GM18526 (cell line): Measurements from ENCODE around the gene CTDP1.

Experiments
- POLR2A ChIP-seq: IDR thresholded peaks from 3 replicates; pipeline ENCODE4 v1.6.1; 2011; ENCODE audit not compliant: insufficient read length; ENCODE audit errors: extremely low read depth

Gene CTDP1

DNA sequence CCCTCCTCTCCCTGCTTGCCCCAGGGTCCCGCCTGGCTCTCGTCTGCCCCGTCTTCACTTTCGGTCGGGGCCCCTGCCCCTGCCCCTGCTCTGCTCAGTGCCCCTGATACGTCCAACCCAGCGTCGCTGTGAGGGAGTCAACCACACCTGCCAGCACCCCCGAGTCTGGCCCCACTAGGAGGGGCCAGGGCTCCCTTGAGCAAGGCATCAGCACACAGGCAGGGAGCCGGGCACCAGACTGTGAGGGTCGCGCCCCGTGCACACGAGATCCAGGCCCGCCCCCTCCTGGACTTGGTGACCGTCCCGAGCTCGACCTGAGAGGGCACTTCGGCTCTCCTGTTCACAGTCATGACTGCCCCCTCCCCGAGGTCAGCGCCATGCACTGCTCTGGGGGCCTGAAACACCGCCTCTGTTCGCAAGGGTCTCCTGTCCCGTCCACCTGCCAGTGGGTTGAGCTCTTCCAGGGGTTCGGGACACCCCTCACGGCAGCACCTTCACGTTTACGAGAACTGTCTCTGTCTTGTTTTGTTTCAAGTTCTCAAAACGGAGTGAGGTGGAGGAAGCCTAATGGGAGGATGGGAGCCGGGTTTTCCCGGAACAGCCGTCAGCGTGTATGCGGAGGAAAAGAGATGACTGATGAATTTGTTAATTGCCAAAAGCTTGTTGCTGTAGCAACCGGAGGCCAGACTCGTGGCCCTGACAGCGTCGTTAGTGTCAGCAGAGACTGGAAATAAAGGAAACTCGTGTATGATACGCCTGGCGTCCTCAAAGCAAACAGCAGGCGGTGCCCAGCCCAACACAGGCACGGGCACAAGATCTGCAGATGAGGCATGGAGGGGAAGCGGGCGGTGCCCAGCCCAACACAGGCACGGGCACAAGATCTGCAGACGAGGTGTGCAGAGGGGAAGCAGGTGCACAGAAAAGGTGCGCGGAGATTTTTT is 69.9 kb downstream of the CTDP1 start:
- no peak for TF ChIP-seq POLR2A

DNA sequence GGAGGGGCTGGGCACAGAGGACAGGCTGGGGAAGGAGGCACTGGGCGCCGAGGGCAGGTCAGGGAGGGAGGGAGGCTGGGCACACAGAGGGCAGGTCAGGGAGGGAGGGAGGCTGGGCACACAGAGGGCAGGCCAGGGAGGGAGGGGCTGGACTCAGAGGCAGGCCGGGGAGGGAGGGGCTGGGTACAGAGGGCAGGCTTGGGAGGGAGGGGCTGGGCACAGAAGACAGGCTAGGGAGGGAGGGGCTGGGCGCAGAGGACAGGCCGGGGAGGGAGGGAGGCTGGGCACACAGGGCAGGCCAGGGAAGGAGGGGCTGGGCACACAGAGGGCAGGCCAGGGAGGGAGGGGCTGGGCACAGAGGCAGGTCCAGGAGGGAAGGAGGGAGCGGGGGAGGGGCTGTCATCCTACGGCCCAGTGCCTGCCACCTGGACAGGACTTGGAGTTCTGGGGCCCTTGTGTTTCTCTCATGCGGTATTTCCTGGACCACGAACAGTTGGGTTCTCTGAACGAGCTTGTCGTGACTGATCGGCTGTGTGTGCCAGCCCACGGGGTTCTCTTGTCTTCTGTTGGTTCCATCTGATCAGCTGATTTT is 71.5 kb downstream of the CTDP1 start:
- TF ChIP-seq POLR2A = no peak

DNA sequence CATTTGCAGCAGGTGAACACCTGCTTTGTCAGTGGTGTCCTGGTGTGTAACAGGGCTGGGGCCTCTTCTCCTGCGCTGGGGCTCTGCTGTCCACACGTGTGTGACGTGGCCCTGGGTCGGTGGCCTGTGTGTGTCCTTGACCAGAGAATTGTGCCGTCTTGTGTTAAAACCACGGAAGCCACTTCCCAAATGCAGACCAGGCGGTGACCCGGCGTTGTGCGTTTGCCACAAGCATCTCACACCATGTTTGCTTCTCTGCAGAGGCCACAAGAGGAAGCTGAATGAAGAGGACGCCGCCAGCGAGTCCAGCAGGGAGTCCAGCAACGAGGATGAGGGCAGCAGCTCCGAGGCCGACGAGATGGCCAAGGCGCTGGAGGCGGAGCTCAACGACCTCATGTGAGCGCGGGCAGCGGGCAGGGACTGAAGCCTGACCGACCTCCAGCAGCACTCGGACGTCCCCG is 73.8 kb downstream of the CTDP1 start:
- no peak for TF ChIP-seq POLR2A

DNA sequence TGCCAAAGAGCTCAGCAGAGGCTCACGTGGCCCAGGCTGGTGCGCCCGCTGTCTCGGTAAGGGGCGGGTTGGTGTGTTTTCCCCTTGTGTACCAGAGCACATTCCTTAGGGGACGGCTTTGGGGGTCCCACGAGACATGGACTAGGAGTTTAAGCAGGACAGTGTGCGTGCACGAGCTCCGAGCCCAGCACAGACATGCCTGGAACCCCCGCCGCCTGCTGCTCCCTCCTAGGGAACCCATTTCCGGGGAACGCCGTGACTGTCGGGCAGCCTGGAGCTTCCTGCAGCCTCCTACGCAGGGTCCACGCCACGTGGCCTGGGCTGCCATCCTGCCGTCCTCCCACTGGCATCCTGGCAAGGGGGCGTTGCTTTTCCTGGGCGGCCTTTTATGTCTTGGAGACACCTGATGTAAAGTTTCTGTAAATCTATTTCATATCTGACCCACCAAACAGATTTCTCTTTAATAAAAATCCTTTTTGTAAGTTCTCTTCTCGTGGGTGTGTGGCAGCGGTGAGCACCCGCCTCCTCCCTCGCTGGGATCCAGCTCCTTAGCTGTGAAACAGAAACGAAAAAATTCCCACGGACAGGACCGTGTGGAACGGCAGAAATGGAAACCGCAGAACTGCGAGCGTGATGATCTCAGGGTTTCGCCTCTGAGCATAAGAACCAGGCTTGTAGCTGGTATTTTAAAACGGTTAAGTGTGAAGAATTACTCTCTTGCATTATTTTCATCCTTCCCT is 74.6 kb downstream of the CTDP1 start:
- no peak for TF ChIP-seq POLR2A

DNA sequence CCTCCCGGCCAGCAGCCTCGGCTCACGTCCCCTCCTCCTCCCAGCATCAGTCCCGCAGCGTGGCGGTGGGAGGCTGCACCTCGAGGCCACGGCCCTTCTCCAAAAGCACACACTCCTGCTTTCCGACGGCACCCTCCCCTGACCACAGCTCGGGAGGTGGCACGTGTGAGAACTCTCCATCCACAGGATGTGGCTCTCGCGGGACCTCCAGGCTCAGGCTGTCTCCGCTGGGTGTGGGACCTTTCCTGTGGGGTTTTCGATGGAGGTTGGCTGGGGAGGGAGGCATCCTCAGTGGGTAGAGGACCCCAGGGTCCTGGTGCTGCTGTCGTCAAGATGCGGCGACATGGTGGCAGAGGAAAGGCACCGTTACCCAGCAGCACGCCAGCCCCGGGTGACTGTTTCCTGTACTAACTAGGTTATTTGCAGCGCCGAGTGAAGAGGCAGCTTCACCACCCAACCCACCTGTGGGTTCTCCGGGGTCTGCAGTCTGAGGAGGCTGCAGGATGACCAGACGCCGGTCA is 75.3 kb downstream of the CTDP1 start:
- no peak for TF ChIP-seq POLR2A

DNA sequence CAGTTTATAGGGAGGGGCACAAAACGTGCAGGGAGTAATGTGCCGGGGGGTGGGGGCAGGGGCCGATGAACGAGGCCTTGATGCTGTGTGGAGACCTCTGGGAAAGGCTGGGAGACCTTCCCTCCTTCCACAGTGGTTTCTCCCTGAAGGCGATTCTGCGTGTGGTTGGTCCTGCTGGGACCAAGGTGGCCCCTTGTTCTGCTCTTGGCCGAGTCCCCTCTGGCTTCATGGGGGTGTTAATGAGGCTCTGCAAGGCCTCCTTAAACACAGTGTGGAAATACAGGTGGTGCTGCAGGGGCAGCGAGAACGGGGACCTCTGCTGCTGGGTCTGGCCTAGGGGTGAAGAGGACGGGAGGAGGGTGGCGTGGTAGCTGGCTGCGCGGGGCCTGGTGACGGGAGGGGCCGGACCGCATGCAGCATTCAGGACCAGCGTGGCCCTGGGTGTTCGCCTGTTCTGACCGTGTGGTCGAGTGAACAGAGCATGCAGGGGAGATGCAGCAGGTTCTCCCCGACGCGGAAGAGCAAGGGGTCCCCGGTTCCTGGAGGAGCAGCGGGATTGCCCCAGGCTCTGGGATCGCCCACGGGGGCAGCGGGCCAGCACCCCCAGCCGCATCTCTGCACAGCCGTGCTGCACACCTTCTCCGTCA is 76.0 kb downstream of the CTDP1 start:
- no peak for TF ChIP-seq POLR2A

DNA sequence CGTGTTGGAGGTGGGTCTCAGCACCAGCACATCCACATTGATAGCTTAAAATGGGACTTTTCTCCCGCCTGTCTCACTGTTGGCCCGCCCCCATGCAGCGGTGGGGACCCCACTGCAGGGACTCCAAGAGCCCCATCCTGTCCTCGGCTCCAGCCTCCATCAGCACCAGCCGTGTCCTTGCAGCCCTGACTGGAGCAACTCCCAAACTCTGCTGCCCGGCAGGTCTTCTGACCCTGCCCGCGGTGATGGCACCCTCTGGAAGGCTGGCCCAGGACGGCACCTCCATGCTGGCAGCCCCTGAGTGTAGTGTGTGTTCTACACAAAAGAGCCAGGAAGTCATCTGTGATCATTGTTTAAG is 76.5 kb downstream of the CTDP1 start:
- TF ChIP-seq POLR2A = no peak

DNA sequence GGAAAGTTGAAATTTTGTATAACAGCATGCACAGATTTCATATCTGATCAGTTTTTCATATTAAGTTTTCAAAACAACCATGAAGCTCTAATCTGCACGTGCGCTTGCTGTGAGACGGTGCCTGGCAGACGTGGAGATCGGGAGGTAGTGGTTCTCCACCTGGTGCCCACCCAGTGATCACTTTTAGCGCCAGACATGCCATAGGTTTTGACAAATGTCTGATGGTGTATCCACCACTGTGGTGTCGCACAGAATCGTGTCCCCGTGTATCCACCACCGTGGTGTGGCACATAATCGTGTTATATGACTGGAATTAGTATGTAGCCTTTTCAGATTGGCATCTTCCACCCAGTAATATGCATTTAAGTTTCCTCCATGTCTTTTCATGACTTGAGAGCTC is 77.2 kb downstream of the CTDP1 start:
- no peak for TF ChIP-seq POLR2A

DNA sequence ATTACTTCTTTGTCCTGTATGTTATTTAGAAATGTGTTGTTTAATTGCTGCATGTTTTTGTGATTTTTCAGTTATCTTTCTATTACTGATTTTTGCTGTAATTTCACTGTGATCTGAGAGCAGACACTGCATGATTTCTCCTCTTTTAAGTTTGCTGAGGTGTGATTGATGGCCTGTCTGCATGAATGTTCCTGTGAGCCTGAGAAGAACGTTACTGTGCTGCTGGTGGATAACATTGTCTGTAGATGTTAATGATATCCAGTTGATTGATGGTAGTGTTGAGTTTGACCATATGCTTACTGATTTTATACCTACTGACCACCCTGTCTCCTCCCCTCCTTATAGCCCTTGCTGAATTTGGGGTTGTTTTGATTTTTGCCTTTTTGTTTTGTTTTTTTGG is 80.7 kb downstream of the CTDP1 start:
- TF ChIP-seq POLR2A = no peak

DNA sequence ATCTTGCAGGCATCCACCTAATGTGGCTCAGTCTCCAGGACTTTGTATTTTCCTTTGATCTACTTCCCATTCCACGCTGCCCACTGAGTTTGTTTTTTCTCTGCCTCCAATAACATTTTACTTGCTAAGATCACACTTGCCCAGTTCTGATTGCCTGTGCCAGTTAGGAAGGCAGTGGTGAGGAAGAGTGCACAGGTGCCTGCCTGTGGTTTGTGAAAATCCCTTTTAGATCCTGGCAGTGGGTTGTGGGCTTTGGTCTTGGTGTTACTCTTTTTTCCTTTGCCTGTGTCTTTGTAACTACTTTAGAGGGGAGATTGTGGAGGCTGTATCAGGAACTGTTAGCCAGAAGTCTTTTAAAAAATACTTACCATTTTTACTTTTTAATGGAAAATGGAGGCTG is 81.3 kb downstream of the CTDP1 start:
- TF ChIP-seq POLR2A = no peak

DNA sequence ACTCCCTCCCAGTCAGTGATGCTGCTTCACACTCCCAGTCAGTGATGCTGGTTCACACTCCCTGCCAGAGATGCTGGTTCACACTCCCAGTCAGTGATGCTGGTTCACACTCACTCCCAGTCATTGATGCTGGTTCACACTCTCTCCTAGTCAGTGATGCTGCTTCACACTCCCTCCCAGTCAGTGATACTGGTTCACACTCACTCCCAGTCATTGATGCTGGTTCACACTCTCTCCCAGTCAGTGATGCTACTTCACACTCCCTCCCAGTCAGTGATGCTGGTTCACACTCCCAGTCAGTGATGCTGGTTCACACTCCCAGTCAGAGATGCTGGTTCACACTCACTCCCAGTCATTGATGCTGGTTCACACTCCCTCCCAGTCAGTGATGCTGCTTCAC is 83.8 kb downstream of the CTDP1 start:
- no peak for TF ChIP-seq POLR2A

DNA sequence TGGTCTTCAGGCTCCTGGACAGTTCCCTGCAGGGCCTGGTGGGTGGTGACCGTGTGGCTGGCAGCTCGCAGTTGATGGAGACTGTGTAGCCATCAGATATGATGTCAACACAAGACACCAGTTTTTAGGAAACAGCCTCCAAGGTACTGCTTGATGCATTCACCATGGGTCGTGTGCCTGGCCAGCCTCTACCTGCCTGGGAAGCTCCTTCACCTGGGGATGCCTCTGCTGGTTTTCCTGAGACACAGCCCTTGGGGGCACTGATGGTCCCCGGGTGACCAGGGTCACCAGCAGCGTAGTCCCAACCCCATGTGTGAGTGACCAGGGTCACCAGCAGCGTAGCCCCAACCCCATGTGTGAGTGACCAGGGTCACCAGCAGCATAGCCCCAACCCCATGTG is 84.5 kb downstream of the CTDP1 start:
- TF ChIP-seq POLR2A = no peak

DNA sequence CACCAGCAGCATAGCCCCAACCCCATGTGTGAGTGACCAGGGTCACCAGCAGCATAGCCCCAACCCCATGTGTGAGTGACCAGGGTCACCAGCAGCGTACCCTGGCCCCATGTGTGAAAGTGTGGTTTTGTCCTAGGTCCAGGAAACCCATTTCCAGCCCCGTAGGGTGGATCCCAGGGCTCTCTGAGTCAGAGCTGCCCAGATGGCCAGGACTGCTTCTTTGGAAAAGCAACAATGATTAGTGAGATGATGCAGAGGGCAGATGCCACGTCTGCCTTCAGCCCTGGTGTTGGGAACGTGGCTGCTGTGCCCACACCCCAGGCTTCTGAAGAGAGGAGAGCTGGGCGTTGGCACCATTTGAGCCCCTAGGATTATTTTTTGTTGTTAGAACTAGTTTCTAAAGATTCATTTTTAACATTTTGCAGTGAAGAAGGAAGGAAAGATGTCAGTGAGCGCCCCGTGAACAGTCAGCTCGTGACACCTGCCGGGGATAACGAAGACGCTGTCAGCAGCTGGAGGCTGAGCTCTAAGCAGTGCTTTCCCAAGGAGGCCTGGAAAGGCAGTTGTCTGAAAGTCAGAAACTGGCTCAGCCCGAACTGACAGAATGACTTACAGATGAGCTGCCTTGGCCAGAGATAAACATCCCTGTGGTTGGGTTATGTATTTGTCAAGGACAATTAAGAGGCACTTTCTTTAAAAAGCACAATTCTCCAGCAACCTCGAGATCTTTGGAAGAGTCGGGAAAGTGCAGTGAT is 86.1 kb downstream of the CTDP1 start:
- TF ChIP-seq POLR2A = no peak

DNA sequence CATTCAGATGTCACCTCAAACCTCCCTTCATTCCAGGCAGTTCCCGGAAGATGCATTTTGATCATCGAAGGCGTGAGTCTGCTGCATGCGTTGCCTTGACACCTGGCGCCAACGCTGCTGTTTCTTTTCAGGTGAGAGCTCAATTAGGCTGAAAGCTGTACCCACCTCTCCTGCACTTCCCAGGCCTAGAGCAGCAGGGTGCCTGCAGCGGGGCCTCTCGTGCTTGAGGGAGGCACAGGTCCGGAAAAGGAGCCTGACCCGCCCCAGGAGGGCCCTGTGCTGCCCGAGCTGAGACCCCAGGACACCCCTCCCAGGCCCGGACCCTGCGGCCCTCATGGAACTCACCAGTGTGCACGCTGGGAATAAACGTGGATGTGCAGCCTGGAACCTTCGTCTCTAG is 86.7 kb downstream of the CTDP1 start:
- no peak for TF ChIP-seq POLR2A

DNA sequence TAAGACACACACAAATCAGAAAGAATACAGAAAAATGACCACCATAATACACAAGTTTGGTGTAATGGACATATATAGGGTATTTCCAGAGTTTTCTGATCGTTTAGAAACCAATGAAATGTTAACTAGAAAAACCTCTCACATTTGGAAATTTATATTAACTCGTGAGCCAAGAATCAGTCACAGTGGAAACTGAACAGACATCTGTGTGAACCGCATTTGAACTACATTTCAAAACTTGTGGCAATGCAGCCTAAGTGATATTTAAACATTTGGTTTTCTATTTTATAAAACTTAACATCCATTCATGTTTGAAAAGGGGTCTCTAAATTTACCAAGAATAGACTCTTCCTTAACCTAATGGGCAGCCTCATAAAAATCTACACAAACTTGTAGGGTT is 89.1 kb downstream of the CTDP1 start:
- no peak for TF ChIP-seq POLR2A
